Neuronal stem cell (in vitro differentiated cells): ENCODE data around the gene TTLL4.

Source experiments
- DNase-seq: peaks from one replicate; pipeline ENCODE4 v3.0.0-alpha.2; 2013; ENCODE audit warnings: low spot score
- H2AFZ ChIP-seq: one replicate; pipeline ENCODE4 v1.6.1; 2013; ENCODE audit warnings: mild to moderate bottlenecking, low read length, inconsistent platforms
- H2AK5ac ChIP-seq: 2 replicates; pipeline ENCODE4 v1.6.1; 2013; ENCODE audit warnings: low read depth, mild to moderate bottlenecking, inconsistent platforms, low read length, moderate library complexity, mixed read lengths
- H2BK120ac ChIP-seq: 2 replicates; pipeline ENCODE4 v1.6.1; 2013; ENCODE audit warnings: low read depth, mild to moderate bottlenecking, inconsistent platforms, low read length, moderate library complexity, mixed read lengths
- H2BK12ac ChIP-seq: one replicate; pipeline ENCODE4 v1.6.1; 2013; ENCODE audit warnings: low read length, inconsistent platforms
- H2BK15ac ChIP-seq: 2 replicates; pipeline ENCODE4 v1.6.1; 2013; ENCODE audit warnings: mild to moderate bottlenecking, low read length, inconsistent platforms, mixed read lengths
- H2BK5ac ChIP-seq: one replicate; pipeline ENCODE4 v1.6.1; 2013; ENCODE audit warnings: inconsistent platforms, mild to moderate bottlenecking, low read length, moderate library complexity
- H3K14ac ChIP-seq: one replicate; pipeline ENCODE4 v1.6.1; 2013; ENCODE audit warnings: low read length, inconsistent platforms
- H3K18ac ChIP-seq: 2 replicates; pipeline ENCODE4 v1.6.1; 2013; ENCODE audit warnings: low read length, inconsistent platforms
- H3K23ac ChIP-seq: 2 replicates; pipeline ENCODE4 v1.6.1; 2013; ENCODE audit warnings: low read depth, mild to moderate bottlenecking, mixed read lengths, low read length, inconsistent platforms; ENCODE audit not compliant: poor library complexity
- H3K27ac ChIP-seq: replicated peaks from 3 replicates; pipeline ENCODE4 v1.5.1; 2013; ENCODE audit warnings: low read length, inconsistent platforms
- H3K27me3 ChIP-seq, 3 experiments: 2 replicates each; pipeline ENCODE4 v1.6.1; 2013; ENCODE audit warnings: low read length in 3 of 3, mild to moderate bottlenecking in 2 of 3, inconsistent platforms in 1 of 3, low read depth in 1 of 3, mixed read lengths in 1 of 3, moderate library complexity in 1 of 3; ENCODE audit not compliant: control insufficient read depth in 3 of 3, insufficient read depth in 3 of 3
- H3K36me3 ChIP-seq, 2 donors: replicated peaks in 1 of 2; 2 replicates each; pipeline ENCODE4 v1.6.1; 2013; ENCODE audit warnings: low read length in 2 of 2; ENCODE audit not compliant: control insufficient read depth in 2 of 2, insufficient read depth in 2 of 2
- H3K4ac ChIP-seq: 2 replicates; pipeline ENCODE4 v1.6.1; 2013; ENCODE audit warnings: inconsistent platforms, mild to moderate bottlenecking, low read length, moderate library complexity
- H3K4me1 ChIP-seq, 2 donors: 1 replicate in 1 of 2; 2 replicates in 1 of 2; pipeline ENCODE4 v1.6.1; 2013; ENCODE audit warnings: low read length in 2 of 2, low read depth in 1 of 2; ENCODE audit not compliant: control insufficient read depth in 2 of 2, insufficient read depth in 1 of 2
- H3K4me2 ChIP-seq: one replicate; pipeline ENCODE4 v1.6.1; 2013; ENCODE audit warnings: mild to moderate bottlenecking, low read length, inconsistent platforms; ENCODE audit not compliant: insufficient read depth, poor library complexity, severe bottlenecking
- H3K4me3 ChIP-seq, 2 donors: 2 replicates each; pipeline ENCODE4 v1.5.1; 2013; ENCODE audit warnings: low read length in 2 of 2, mild to moderate bottlenecking in 2 of 2, inconsistent platforms in 1 of 2, moderate library complexity in 1 of 2
- H3K79me1 ChIP-seq: one replicate; pipeline ENCODE4 v1.6.1; 2013; ENCODE audit warnings: low read depth, mild to moderate bottlenecking, inconsistent platforms, low read length, moderate library complexity
- H3K9ac ChIP-seq: one replicate; pipeline ENCODE4 v1.6.1; 2013; ENCODE audit warnings: mild to moderate bottlenecking, low read depth, low read length, inconsistent platforms; ENCODE audit not compliant: poor library complexity
- H3K9me3 ChIP-seq, 2 donors: replicated peaks in 1 of 2; 2 replicates each; pipeline versions ENCODE3 to v1.6.1; 2013; ENCODE audit warnings: low read length in 2 of 2, mild to moderate bottlenecking in 2 of 2, inconsistent platforms in 1 of 2, low read depth in 1 of 2, mixed read lengths in 1 of 2, moderate library complexity in 1 of 2; ENCODE audit not compliant: control insufficient read depth in 2 of 2, insufficient read depth in 1 of 2
- H4K8ac ChIP-seq: one replicate; pipeline ENCODE4 v1.6.1; 2013; ENCODE audit warnings: low read depth, mild to moderate bottlenecking, inconsistent platforms, low read length, moderate library complexity
- H4K91ac ChIP-seq: one replicate; pipeline ENCODE4 v1.6.1; 2013; ENCODE audit warnings: low read length, low read depth, mild to moderate bottlenecking, inconsistent platforms; ENCODE audit not compliant: poor library complexity
- WGBS, 2 donors: extraction: QIAGEN DNeasy Blood & Tissue Kit; methylation state at CpG; one replicate each; pipeline ENCODE4 v1.1.7; 2013; ENCODE audit warnings: missing lambda C conversion rate in 2 of 2, mixed read lengths in 1 of 2; ENCODE audit not compliant: insufficient read length in 2 of 2, insufficient replicate concordance in 1 of 2; ENCODE audit errors: extremely low coverage in 2 of 2; 5-methylcytosine and 5-hydroxymethylcytosine counted together

The TTLL4 gene

GRCh38 chr2:218745160-218745558 lies 34.5 kb downstream of the TTLL4 start:
- no CpG with 5 or more reads among the region's 5 CpGs for WGBS, 2 donors

GRCh38 chr2:218745559-218746469 lies 35.2 kb downstream of the TTLL4 start:
- Histone ChIP-seq H2BK12ac (no peak overlapping the region), H3K4me2 (no peak overlapping the region), H2AK5ac (no peak overlapping the region), H2AFZ (no peak overlapping the region), H3K36me3 (peaks cover 43 to 96% of the 10 kb centered on the region in 2 donors), H3K9ac (peak overlapping the region; percentile 0), H3K4me3 (no peak overlapping the region), H3K14ac (no peak overlapping the region), H2BK120ac (no peak overlapping the region), H2BK15ac (no peak overlapping the region), H3K79me1 (no peaks in the 10 kb centered on the region), H4K8ac (no peak overlapping the region), H2BK5ac (no peak overlapping the region), H3K27ac (no peak overlapping the region), H3K4me1 (peaks cover 2 to 7% of the 10 kb centered on the region in 2 donors), H4K91ac (no peak overlapping the region), H3K18ac (no peak overlapping the region), H3K23ac (peak overlapping the region; percentile 26), H3K27me3 (no peaks in the 10 kb centered on the region), H3K4ac (no peak overlapping the region), H3K9me3 (no peaks in the 10 kb centered on the region)
- DNase-seq, result no peak
- no CpG with 5 or more reads among the region's 10 CpGs for WGBS, 2 donors

More at GRCh38 chr2:218745160-218745558, 34.5 kb downstream of the TTLL4 start:
- Histone ChIP-seq H2BK5ac (no peak overlapping the region), H3K27me3 (no peaks in the 10 kb centered on the region), H3K27ac (no peak overlapping the region), H3K4ac (no peak overlapping the region), H4K91ac (no peak overlapping the region), H3K18ac (no peak overlapping the region), H3K9me3 (no peaks in the 10 kb centered on the region), H3K79me1 (no peaks in the 10 kb centered on the region), H3K4me1 (peaks cover 2 to 7% of the 10 kb centered on the region in 2 donors), H3K4me2 (no peak overlapping the region), H2AFZ (no peak overlapping the region), H3K23ac (no peak overlapping the region), H3K4me3 (no peak overlapping the region), H2BK120ac (no peak overlapping the region), H2BK15ac (no peak overlapping the region), H3K9ac (no peak overlapping the region), H4K8ac (no peak overlapping the region), H3K14ac (no peak overlapping the region), H3K36me3 (peaks cover 43 to 96% of the 10 kb centered on the region in 2 donors), H2BK12ac (no peak overlapping the region), H2AK5ac (no peak overlapping the region)
- DNase-seq, result no peak

- H4K8ac ChIP-seq, result no peak overlapping the region
- H3K4me3 ChIP-seq, result no peak overlapping the region
- H3K27ac ChIP-seq, result no peak overlapping the region
- no peaks in the 10 kb centered on the region for H3K27me3 ChIP-seq
- DNase-seq, result no peak
- no peak overlapping the region for H2BK5ac ChIP-seq
- H2BK15ac ChIP-seq, result no peak overlapping the region
- H3K9ac ChIP-seq, result no peak overlapping the region
- H3K23ac ChIP-seq, result no peak overlapping the region
- H2AK5ac ChIP-seq, result no peak overlapping the region
- peaks cover 42 to 96% of the 10 kb centered on the region in 2 donors for H3K36me3 ChIP-seq
- H2BK120ac ChIP-seq, result no peak overlapping the region
- no peak overlapping the region for H2AFZ ChIP-seq
- H3K79me1 ChIP-seq, result no peaks in the 10 kb centered on the region
- no peak overlapping the region for H3K18ac ChIP-seq
- no peak overlapping the region for H4K91ac ChIP-seq
- WGBS, 2 donors, result no CpG with 5 or more reads among the region's 1 CpG
- H3K4me1 ChIP-seq, result peaks cover 2 to 7% of the 10 kb centered on the region in 2 donors
- H3K14ac ChIP-seq, result no peak overlapping the region
- H2BK12ac ChIP-seq, result no peak overlapping the region
- H3K9me3 ChIP-seq, result no peaks in the 10 kb centered on the region
- no peak overlapping the region for H3K4me2 ChIP-seq
- no peak overlapping the region for H3K4ac ChIP-seq
Observed at GRCh38 chr2:218746470-218746795, 35.8 kb downstream of the TTLL4 start.

- Histone ChIP-seq H3K4me3 (no peak overlapping the region), H3K27me3 (no peaks in the 10 kb centered on the region), H3K9me3 (no peaks in the 10 kb centered on the region), H3K27ac (no peak overlapping the region), H2BK5ac (no peak overlapping the region), H3K18ac (no peak overlapping the region), H3K36me3 (peaks cover 44 to 94% of the 10 kb centered on the region in 2 donors), H3K4me1 (peaks cover 2 to 7% of the 10 kb centered on the region in 2 donors), H3K4me2 (no peak overlapping the region), H3K79me1 (no peaks in the 10 kb centered on the region), H2BK12ac (no peak overlapping the region), H4K91ac (no peak overlapping the region), H2AFZ (no peak overlapping the region), H3K4ac (no peak overlapping the region), H2AK5ac (no peak overlapping the region), H2BK120ac (no peak overlapping the region), H2BK15ac (no peak overlapping the region), H4K8ac (no peak overlapping the region), H3K23ac (no peak overlapping the region), H3K14ac (no peak overlapping the region), H3K9ac (no peak overlapping the region)
- no peak for DNase-seq
- no CpG with 5 or more reads among the region's 10 CpGs for WGBS, 2 donors
Observed at GRCh38 chr2:218746960-218747359, 36.3 kb downstream of the TTLL4 start.
